PC-9 (cell line): ENCODE measurements around the gene TPK1. TPM values are rescaled to one million over a fixed set of nuclear protein-coding genes. Genes with fewer than 3 reads are reported as not detected.

ENCODE experiments used
- BruUV-seq: library from RNA; stranded (reverse); fragments of 400-500 nt; replicated peaks from 2 replicates; lab custom pipeline; 2021; lab: Mats Ljungman, UMichigan
- CTCF ChIA-PET: fragments of 300-600 bp; sonication (Branson Sonifier 250); formaldehyde crosslinking; loops from one replicate; lab custom pipeline; 2022; ENCODE audit warnings: antibody characterized with exemption; lab: Charles Lee
- POLR2A ChIA-PET: fragments of 300-600 bp; sonication (Branson Sonifier 250); formaldehyde crosslinking; loops from one replicate; lab custom pipeline; 2022; ENCODE audit warnings: antibody characterized with exemption; ENCODE audit not compliant: unreplicated experiment; lab: Charles Lee
- DNase-seq, 2 experiments: peaks; one replicate each; pipeline versions ENCODE4 v3.0.0 to v3.0.0-alpha.2; 2015 to 2022; ENCODE audit warnings: mixed read lengths in 1 of 2
- H2AFZ ChIP-seq: fragments of 200-600 bp; sonication (generic); 2 replicates; pipeline ENCODE4 v1.8.1; 2017; ENCODE audit warnings: antibody characterized with exemption
- H3F3A ChIP-seq: fragments of 200-600 bp; sonication (generic); 2 replicates; pipeline ENCODE4 v1.8.1; 2017; ENCODE audit warnings: antibody characterized with exemption, mild to moderate bottlenecking, low read depth; ENCODE audit not compliant: insufficient read depth
- H3K27ac ChIP-seq: fragments of 200-600 bp; sonication (generic); 2 replicates; pipeline ENCODE4 v1.6.1; 2016; ENCODE audit warnings: mixed run types
- H3K27me3 ChIP-seq: fragments of 200-600 bp; sonication (generic); 2 replicates; pipeline ENCODE4 v1.6.1; 2016; ENCODE audit warnings: low read depth, mixed run types; ENCODE audit not compliant: insufficient read depth
- H3K36me3 ChIP-seq: fragments of 200-600 bp; sonication (generic); 2 replicates; pipeline ENCODE4 v1.6.1; 2016; ENCODE audit warnings: low read depth, mixed run types
- H3K4me1 ChIP-seq: fragments of 200-600 bp; sonication (generic); replicated peaks from 2 replicates; pipeline ENCODE4 v1.6.1; 2016; ENCODE audit warnings: mixed run types; ENCODE audit not compliant: insufficient read depth
- H3K4me2 ChIP-seq: fragments of 200-600 bp; sonication (generic); 2 replicates; pipeline ENCODE4 v1.6.1; 2017; ENCODE audit warnings: mixed run types
- H3K4me3 ChIP-seq: fragments of 200-600 bp; sonication (generic); 2 replicates; pipeline ENCODE4 v1.6.1; 2016; ENCODE audit warnings: mixed run types
- H3K79me2 ChIP-seq: fragments of 200-600 bp; sonication (generic); 2 replicates; pipeline ENCODE4 v1.6.1; 2017; ENCODE audit warnings: low read depth, mixed run types
- H3K9me2 ChIP-seq: fragments of 200-600 bp; sonication (generic); 2 replicates; pipeline ENCODE4 v1.8.1; 2017; ENCODE audit warnings: mild to moderate bottlenecking; ENCODE audit not compliant: insufficient read depth
- H3K9me3 ChIP-seq: fragments of 200-600 bp; sonication (generic); 2 replicates; pipeline ENCODE4 v1.8.1; 2016; ENCODE audit warnings: low read depth; ENCODE audit not compliant: insufficient read depth
- H4K20me1 ChIP-seq: fragments of 200-600 bp; sonication (generic); 2 replicates; pipeline ENCODE4 v1.8.1; 2017; ENCODE audit not compliant: insufficient read depth
- EZH2 ChIP-seq: fragments of 200-600 bp; sonication (generic); IDR thresholded peaks from 2 replicates; pipeline ENCODE4 v1.8.0; 2017; ENCODE audit warnings: antibody characterized with exemption, low read depth
- intact Hi-C: fragments of 100-400 bp; cut with micrococcal nuclease; formaldehyde crosslinking; loops from one replicate; pipeline ENCODE4 v1.10.0; 2022; ENCODE audit not compliant: unreplicated experiment
- total RNA-seq: library from RNA; stranded (reverse); gene quantifications from 2 replicates; pipeline ENCODE4 v1.2.3, GENCODE V29; 2021
- TF ChIP-seq, protein P1 (sequence below): fragments of 200-600 bp; sonication (generic); conservative IDR thresholded peaks from 2 replicates; pipeline ENCODE4 v1.6.1; 2017; ENCODE audit warnings: mixed run types, antibody characterized with exemption, mild to moderate bottlenecking, moderate library complexity

Gene TPK1
- total RNA-seq, 1 experiment from 2014 or later = 0.90 TPM

DNA sequence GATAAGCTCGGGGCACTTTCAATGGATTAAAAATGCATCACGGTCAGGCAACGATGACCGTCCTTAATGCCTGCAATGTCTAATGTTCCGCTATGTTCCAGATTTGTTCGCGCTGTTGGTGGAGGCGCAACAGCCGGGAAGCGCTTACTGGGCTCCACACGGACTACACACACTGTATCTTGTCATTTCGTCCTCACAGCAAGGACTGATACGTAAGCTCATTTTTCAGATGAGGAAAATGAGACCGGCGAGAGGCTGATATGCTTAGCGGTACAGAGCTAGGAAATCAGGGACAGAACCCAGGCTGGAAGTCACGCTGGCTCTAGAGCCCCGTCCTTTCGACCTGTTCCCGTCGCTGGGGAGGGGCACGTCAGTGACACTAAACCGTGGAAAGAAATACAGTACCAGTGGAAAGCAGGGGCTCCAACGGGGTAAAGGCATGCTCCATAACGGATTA, 670 bp downstream of the TPK1 start:
- CTCF ChIA-PET = interaction anchor here (1.1 kb wide), 1 partner anchor 96 kb away, joined by 6 read pairs; no protein-coding TSS in a partner anchor
- no peak for TF ChIP-seq EZH2
- TF ChIP-seq, protein P1, sequence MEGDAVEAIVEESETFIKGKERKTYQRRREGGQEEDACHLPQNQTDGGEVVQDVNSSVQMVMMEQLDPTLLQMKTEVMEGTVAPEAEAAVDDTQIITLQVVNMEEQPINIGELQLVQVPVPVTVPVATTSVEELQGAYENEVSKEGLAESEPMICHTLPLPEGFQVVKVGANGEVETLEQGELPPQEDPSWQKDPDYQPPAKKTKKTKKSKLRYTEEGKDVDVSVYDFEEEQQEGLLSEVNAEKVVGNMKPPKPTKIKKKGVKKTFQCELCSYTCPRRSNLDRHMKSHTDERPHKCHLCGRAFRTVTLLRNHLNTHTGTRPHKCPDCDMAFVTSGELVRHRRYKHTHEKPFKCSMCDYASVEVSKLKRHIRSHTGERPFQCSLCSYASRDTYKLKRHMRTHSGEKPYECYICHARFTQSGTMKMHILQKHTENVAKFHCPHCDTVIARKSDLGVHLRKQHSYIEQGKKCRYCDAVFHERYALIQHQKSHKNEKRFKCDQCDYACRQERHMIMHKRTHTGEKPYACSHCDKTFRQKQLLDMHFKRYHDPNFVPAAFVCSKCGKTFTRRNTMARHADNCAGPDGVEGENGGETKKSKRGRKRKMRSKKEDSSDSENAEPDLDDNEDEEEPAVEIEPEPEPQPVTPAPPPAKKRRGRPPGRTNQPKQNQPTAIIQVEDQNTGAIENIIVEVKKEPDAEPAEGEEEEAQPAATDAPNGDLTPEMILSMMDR = no peak
- H2AFZ ChIP-seq = peak overlapping the region; percentile 94
- H3F3A ChIP-seq = peaks cover 10% of the 10 kb centered on the region
- H3K79me2 ChIP-seq = no peaks in the 10 kb centered on the region
- POLR2A ChIA-PET = no interaction called here
- no peaks in the 10 kb centered on the region for H3K9me2 ChIP-seq
- intact Hi-C loops = no loop called here
- no peaks in the 10 kb centered on the region for H4K20me1 ChIP-seq
- no peaks in the 10 kb centered on the region for H3K9me3 ChIP-seq
- H3K36me3 ChIP-seq = no peaks in the 10 kb centered on the region
- no peak for DNase-seq
- no peak overlapping the region for H3K27ac ChIP-seq
- H3K27me3 ChIP-seq = no peaks in the 10 kb centered on the region
- H3K4me2 ChIP-seq = peak overlapping the region; percentile 94
- H3K4me3 ChIP-seq = peak overlapping the region; percentile 96
- BruUV-seq = TSS peak; percentile 68
- peaks cover 25% of the 10 kb centered on the region for H3K4me1 ChIP-seq

DNA sequence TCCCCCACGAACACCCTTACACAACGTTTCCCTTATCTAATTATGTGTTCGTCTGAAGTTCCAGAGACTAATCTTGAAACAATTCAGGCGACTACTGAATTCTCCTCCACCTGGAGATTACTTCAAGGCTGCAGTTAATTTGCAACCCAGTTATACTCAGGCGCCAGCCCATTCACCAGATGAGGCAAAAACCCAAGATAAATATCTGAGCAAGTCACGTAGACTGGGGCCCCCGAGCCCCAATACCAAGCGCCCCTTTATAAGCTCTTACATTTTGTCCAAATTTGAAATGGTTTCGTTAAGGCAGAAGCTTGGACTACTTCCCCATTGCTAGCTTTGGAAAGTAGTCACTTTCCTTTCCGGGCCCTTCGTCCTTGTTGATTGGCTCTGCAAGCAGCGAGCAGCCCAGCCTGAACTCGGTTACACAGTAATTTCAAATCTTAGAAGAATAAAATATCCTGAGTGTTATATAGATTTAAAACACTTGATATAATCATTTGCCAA, 1.2 kb downstream of the TPK1 start:
- H2AFZ ChIP-seq = peak overlapping the region; percentile 94
- ChIA-PET POLR2A (no interaction called here), CTCF (interaction anchor here (1.1 kb wide), 1 partner anchor 96 kb away, joined by 6 read pairs; no protein-coding TSS in a partner anchor)
- no peak for DNase-seq
- H3K9me2 ChIP-seq = no peaks in the 10 kb centered on the region
- peaks cover 10% of the 10 kb centered on the region for H3F3A ChIP-seq
- TF ChIP-seq, protein P1 = no peak
- TF ChIP-seq EZH2 = no peak
- H3K4me2 ChIP-seq = peak overlapping the region; percentile 94
- H4K20me1 ChIP-seq = no peaks in the 10 kb centered on the region
- H3K36me3 ChIP-seq = no peaks in the 10 kb centered on the region
- no TSS peak for BruUV-seq
- peaks cover 25% of the 10 kb centered on the region for H3K4me1 ChIP-seq
- no peaks in the 10 kb centered on the region for H3K79me2 ChIP-seq
- peak overlapping the region; percentile 96 for H3K4me3 ChIP-seq
- H3K9me3 ChIP-seq = no peaks in the 10 kb centered on the region
- intact Hi-C loops = no loop called here
- H3K27ac ChIP-seq = no peak overlapping the region
- H3K27me3 ChIP-seq = no peaks in the 10 kb centered on the region

DNA sequence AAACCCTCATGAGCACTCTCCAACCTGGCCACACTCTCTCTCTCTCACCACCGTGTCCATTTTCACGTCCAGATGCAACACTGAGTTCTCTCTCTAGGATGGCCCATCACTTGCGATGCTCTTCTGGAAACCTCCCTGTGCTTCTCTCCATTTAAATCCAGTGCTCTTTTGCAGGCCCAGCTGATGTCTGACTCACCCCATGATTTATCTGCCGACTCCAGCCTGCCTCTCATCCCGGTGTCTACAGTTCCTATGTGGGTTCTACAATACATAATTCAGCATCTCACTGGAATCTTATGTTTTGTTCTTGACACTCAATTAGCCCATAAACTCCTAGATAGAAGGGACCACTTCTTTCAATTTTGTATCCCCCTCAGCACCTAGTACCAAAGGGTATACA, 5.0 kb downstream of the TPK1 start:
- Histone ChIP-seq H3K9me2 (no peaks in the 10 kb centered on the region), H4K20me1 (no peaks in the 10 kb centered on the region), H3K27ac (no peak overlapping the region), H3K9me3 (no peaks in the 10 kb centered on the region), H3K4me3 (no peak overlapping the region), H3K36me3 (no peaks in the 10 kb centered on the region), H3K79me2 (no peaks in the 10 kb centered on the region), H3K4me2 (no peak overlapping the region), H3F3A (no peaks in the 10 kb centered on the region), H3K4me1 (peaks cover 19% of the 10 kb centered on the region), H2AFZ (no peak overlapping the region), H3K27me3 (no peaks in the 10 kb centered on the region)
- POLR2A ChIA-PET = no interaction called here
- DNase-seq = no peak
- CTCF ChIA-PET = no interaction called here
- TF ChIP-seq, protein P1 = no peak
- TF ChIP-seq EZH2 = no peak
- intact Hi-C loops = no loop called here
- no TSS peak for BruUV-seq
